Loucy (cell line): ENCODE results near the gene SAP25.

Experiments used
- EZH2phosphoT487 ChIP-seq: fragments of 200-600 bp; IDR thresholded peaks from 2 replicates; pipeline ENCODE4 v1.6.1; 2018; ENCODE audit warnings: antibody characterized with exemption, mild to moderate bottlenecking, moderate library complexity, borderline replicate concordance
- TF ChIP-seq, protein P1 (sequence below): fragments of 200-600 bp; sonication (generic); conservative IDR thresholded peaks from 2 replicates; pipeline ENCODE4 v1.5.1; 2014; ENCODE audit warnings: mild to moderate bottlenecking, antibody characterized with exemption, low read length

DNA sequence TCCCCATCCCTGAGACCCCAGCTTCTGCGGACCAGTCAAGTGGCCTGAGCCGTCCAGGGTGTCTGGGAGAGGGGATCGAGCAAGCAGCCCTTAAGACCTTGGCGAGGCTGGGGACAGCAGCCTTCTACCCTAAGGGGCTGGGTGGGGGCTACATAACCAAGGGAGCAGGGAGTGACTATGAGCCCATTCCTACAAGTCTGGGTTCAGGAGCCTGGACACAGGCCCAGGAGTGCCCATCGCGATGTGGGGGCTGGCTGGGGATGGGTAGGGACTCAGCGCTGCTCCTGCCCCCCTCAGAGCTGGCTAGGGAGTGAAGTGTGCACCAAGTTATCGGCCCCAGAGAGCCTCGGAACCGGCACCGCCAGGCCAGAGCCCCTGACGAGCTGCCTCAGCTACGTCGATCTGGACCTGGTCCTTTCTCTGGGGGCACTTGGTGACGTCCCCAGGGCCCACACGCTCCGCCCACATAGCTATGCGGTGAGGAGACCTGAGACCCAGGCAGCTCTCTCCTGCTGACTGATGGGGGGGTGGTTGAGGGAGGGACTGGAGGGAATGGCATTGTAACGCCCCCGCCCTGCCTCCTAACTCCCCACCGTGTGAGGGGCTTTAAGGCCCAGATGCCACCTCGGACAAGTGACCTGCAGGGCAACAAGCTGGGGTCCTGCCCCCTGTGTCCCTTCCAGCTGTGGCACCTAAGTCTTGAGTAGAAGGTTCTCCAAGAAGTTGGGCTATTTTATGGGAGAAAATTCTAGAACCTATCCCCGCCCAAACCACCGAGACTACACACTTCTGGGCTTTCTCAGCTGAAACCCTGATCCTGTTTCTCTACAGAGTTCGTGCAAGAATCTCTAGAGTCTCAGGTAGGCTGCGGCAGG lies 2.5 kb downstream of the SAP25 start:
- TF ChIP-seq, protein P1, sequence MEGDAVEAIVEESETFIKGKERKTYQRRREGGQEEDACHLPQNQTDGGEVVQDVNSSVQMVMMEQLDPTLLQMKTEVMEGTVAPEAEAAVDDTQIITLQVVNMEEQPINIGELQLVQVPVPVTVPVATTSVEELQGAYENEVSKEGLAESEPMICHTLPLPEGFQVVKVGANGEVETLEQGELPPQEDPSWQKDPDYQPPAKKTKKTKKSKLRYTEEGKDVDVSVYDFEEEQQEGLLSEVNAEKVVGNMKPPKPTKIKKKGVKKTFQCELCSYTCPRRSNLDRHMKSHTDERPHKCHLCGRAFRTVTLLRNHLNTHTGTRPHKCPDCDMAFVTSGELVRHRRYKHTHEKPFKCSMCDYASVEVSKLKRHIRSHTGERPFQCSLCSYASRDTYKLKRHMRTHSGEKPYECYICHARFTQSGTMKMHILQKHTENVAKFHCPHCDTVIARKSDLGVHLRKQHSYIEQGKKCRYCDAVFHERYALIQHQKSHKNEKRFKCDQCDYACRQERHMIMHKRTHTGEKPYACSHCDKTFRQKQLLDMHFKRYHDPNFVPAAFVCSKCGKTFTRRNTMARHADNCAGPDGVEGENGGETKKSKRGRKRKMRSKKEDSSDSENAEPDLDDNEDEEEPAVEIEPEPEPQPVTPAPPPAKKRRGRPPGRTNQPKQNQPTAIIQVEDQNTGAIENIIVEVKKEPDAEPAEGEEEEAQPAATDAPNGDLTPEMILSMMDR, result no peak
- no peak for TF ChIP-seq EZH2phosphoT487
